HepG2 (cell line): ENCODE data around the gene ZNF584. TPM values are rescaled to one million over a fixed set of nuclear protein-coding genes. Genes with fewer than 3 reads are reported as not detected.

Source experiments
- ARNT2 ChIP-seq: sonication (generic); formaldehyde crosslinking; IDR thresholded peaks from 2 replicates; pipeline ENCODE4 v1.8.0; 2022; ENCODE audit warnings: mild to moderate bottlenecking, low read depth, missing genetic modification reagents, moderate library complexity
- ATAD3A ChIP-seq: sonication (generic); formaldehyde crosslinking; IDR thresholded peaks from 2 replicates; pipeline ENCODE4 v1.4.0; 2020; ENCODE audit warnings: missing genetic modification reagents
- CCDC6 ChIP-seq: sonication (generic); formaldehyde crosslinking; IDR thresholded peaks from 2 replicates; pipeline ENCODE4 v1.8.1; 2022; ENCODE audit warnings: mild to moderate bottlenecking, missing genetic modification reagents, moderate library complexity
- CHCHD3 ChIP-seq: sonication (generic); formaldehyde crosslinking; IDR thresholded peaks from 2 replicates; pipeline ENCODE4 v1.8.0; 2022; ENCODE audit warnings: mild to moderate bottlenecking, missing genetic modification reagents, moderate library complexity
- E2F2 ChIP-seq: sonication (generic); formaldehyde crosslinking; IDR thresholded peaks from 2 replicates; pipeline ENCODE4 v1.4.0; 2020; ENCODE audit warnings: missing genetic modification reagents, borderline replicate concordance
- FOXK1 ChIP-seq: sonication (generic); formaldehyde crosslinking; IDR thresholded peaks from 2 replicates; pipeline ENCODE4 v1.4.0; 2020; ENCODE audit warnings: low read depth, missing genetic modification reagents, borderline replicate concordance
- FOXP4 ChIP-seq: sonication (generic); formaldehyde crosslinking; IDR thresholded peaks from 2 replicates; pipeline ENCODE4 v1.4.0; 2020; ENCODE audit warnings: missing genetic modification reagents
- HMG20B ChIP-seq: conservative IDR thresholded peaks from 2 replicates; pipeline ENCODE4 v1.6.1; 2016; ENCODE audit warnings: missing genetic modification reagents, missing compliant biosample characterization
- KLF12 ChIP-seq: sonication (generic); formaldehyde crosslinking; IDR thresholded peaks from 2 replicates; pipeline ENCODE4 v1.4.0; 2020; ENCODE audit warnings: missing genetic modification reagents, borderline replicate concordance
- MAX ChIP-seq: IDR thresholded peaks from 2 replicates; pipeline ENCODE4 v1.6.1; 2012; ENCODE audit warnings: inconsistent platforms
- NFE2 ChIP-seq: sonication (generic); formaldehyde crosslinking; IDR thresholded peaks from 2 replicates; pipeline ENCODE4 v1.4.0; 2020; ENCODE audit warnings: missing genetic modification reagents
- PHF5A ChIP-seq: IDR thresholded peaks from one replicate; pipeline ENCODE4 v1.6.1; 2018; ENCODE audit warnings: low read depth, missing genetic modification reagents; ENCODE audit not compliant: unreplicated experiment
- PRDM15 ChIP-seq: sonication (generic); formaldehyde crosslinking; IDR thresholded peaks from 2 replicates; pipeline ENCODE4 v1.4.0; 2020; ENCODE audit warnings: missing genetic modification reagents
- RBM22 ChIP-seq: fragments of 200-400 bp; formaldehyde crosslinking; optimal IDR thresholded peaks from 2 replicates; pipeline ENCODE3; 2017; ENCODE audit warnings: mild to moderate bottlenecking, low read length, moderate library complexity
- TAF1 ChIP-seq: sonication (generic); formaldehyde crosslinking; IDR thresholded peaks from 2 replicates; pipeline ENCODE4 v1.4.0; 2020; ENCODE audit warnings: missing genetic modification reagents
- WIZ ChIP-seq: sonication (generic); formaldehyde crosslinking; IDR thresholded peaks from 2 replicates; pipeline ENCODE4 v1.5.1; 2020; ENCODE audit warnings: mild to moderate bottlenecking, missing genetic modification reagents
- ZBTB2 ChIP-seq: sonication (generic); formaldehyde crosslinking; IDR thresholded peaks from 2 replicates; pipeline ENCODE4 v1.8.0; 2022; ENCODE audit warnings: low read depth, missing genetic modification reagents
- ZNF121 ChIP-seq: sonication (generic); formaldehyde crosslinking; IDR thresholded peaks from 2 replicates; pipeline ENCODE4 v1.5.0; 2020; ENCODE audit warnings: mild to moderate bottlenecking, missing genetic modification reagents
- ZNF337 ChIP-seq: sonication (generic); formaldehyde crosslinking; IDR thresholded peaks from 2 replicates; pipeline ENCODE4 v1.5.1; 2020; ENCODE audit warnings: missing genetic modification reagents, low read depth, mild to moderate bottlenecking, borderline replicate concordance
- ZNF782 ChIP-seq: sonication (generic); formaldehyde crosslinking; IDR thresholded peaks from 2 replicates; pipeline ENCODE4 v1.4.0; 2020; ENCODE audit warnings: missing genetic modification reagents, mild to moderate bottlenecking, borderline replicate concordance
- ZNF788 ChIP-seq: sonication (generic); formaldehyde crosslinking; IDR thresholded peaks from 2 replicates; pipeline ENCODE4 v1.5.0; 2020; ENCODE audit warnings: mild to moderate bottlenecking, missing genetic modification reagents, borderline replicate concordance
- polyA plus RNA-seq, 8 experiments: library from polyadenylated mRNA; depleted of rRNA in 3 of 8; stranded (reverse) in 7 of 8; unstranded in 1 of 8; fragments of >200 nt; fragmentation: Illumina TruSeq in 4 of 8; extraction: Trizol in 4 of 8; gene quantifications; 2 replicates each; pipeline versions ENCODE4 v1.2.1 to v1.2.3, GENCODE V29; 2011 to 2016; ENCODE audit warnings: low read depth in 4 of 8, missing spikeins in 1 of 8, mixed read lengths in 1 of 8; ENCODE audit not compliant: insufficient read depth in 1 of 8
- total RNA-seq, 5 experiments: library from RNA; depleted of rRNA; stranded (reverse); fragments of >200 nt; fragmentation: Illumina TruSeq; extraction: Trizol; gene quantifications; 2 replicates each; pipeline ENCODE4 v1.2.3, GENCODE V29; 2016; ENCODE audit warnings: low read depth in 1 of 5

The ZNF584 gene
- total and polyA plus RNA-seq, 2 of the 13 experiments (the other 11 are each of a cell fraction or from before 2014, with no cell fraction given): 2.4 to 7.0 TPM

GRCh38 chr19:58362272-58362994 lies 46.0 kb upstream of the ZNF584 start, which contains the start of gene ZNF497 (continued):
- TF ChIP-seq PHF5A (no peak), CHCHD3 (CRISPR knock-in tag) (0 out of 2 replicates have a peak, but pooled peaks have one; percentile 52), FOXP4 (peak; percentile 23; the same call in 1 of the 2 replicates), TAF1 (CRISPR knock-in tag) (peak; percentile 93), HMG20B (CRISPR knock-in tag) (no peak), ZBTB2 (CRISPR knock-in tag) (peak; percentile 86), FOXK1 (CRISPR knock-in tag) (peak; percentile 41), ZNF788 (CRISPR knock-in tag) (0 out of 2 replicates have a peak, but pooled peaks have one; percentile 18), ZNF337 (CRISPR knock-in tag) (no peak), ARNT2 (peak; percentile 72; the same call in 1 of the 2 replicates), KLF12 (CRISPR knock-in tag) (peak; percentile 96), E2F2 (CRISPR knock-in tag) (no peak; the same call in none of the 2 replicates), ZNF121 (peak; percentile 82), MAX (peak; percentile 77), ZNF782 (CRISPR knock-in tag) (peak; percentile 61; the same call in 1 of the 2 replicates), WIZ (0 out of 2 replicates have a peak, but pooled peaks have one; percentile 7), RBM22 (peak; percentile 100), PRDM15 (CRISPR knock-in tag) (no peak; the same call in 1 of the 2 replicates), ATAD3A (no peak), NFE2 (CRISPR knock-in tag) (no peak), CCDC6 (peak; percentile 66; the same call in 1 of the 2 replicates)
